DMS 273 (cell line): ENCODE measurements around the gene MYO9A.

Source experiments
- DNase-seq: peaks from one replicate; lab custom pipeline; 2025; ENCODE audit not compliant: unreplicated experiment; lab: John Stamatoyannopoulos, UW

MYO9A gene

GRCh38 chr15:71789616-71790015, 328.3 kb downstream of the MYO9A start:
- no peak for DNase-seq

DNA sequence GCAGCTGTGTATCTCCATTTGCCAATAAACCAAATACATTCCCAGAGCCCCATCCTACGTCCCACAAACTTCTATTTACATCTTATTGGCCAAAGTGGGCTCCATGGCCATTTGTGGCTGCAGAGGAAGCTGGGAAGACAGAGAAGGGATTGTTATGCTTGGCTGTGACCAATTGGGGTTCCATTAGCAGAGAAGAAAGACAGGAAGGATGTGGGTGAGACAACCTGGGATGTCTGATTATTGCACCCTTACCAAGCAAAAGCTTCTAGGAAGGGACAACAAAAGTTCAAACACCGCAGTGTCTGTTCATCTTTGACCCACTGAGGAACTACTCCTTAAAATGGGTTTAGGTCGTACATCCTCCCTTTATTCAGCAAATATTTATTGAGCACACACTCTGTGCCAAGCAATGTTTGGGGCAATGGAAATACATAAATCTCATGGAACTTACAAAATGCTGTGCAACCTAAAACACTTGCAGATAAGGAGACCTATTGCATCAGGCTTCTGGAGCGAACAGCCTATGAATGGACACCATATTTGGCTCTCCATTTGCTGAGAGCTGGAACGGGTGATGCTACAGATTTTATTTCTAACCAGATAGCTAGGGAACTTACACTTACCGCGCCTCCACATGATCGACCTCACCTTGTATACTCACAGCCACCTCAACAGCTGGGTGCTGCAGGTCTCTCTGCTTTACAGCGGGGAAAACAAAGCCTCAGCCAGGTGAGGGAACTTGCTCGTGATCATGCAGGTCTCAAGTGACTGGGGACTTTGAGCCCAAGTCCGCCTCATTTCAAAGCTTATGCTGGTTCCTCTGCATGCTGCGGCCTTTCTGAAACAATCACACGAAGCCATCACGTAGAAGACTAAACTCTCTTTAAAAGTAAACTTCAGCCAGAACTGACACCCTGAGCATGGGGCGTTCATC, 329.0 kb downstream of the MYO9A start:
- DNase-seq, result no peak

DNA sequence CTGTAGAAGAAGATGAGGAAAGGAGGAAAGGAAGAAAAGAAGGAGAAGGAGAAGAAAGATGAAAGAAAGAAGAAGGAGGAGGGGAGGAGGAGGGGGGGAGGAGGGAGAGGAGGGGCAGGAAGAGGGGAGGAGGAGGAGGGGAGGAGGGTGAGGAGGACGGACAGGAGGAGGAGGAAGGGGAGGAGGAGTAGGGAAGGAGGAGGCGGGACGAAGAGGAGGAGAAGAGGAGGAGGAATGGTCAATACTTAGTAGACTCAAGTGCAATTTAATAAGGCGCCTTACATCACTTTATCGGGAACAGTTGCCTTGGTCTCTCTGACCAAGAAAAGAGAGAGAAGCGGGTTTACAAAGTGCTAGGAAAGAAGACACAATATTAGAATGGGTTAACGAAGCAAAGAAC, 331.3 kb downstream of the MYO9A start:
- no peak for DNase-seq

- DNase-seq, result no peak
These were observed 332.0 kb downstream of the MYO9A start for GRCh38 chr15:71785996-71786395.

- DNase-seq, result peak; percentile 5
These were observed 333.2 kb downstream of the MYO9A start for GRCh38 chr15:71784719-71785118.

- no peak for DNase-seq
These were observed 335.4 kb downstream of the MYO9A start for GRCh38 chr15:71782422-71783165.

DNA sequence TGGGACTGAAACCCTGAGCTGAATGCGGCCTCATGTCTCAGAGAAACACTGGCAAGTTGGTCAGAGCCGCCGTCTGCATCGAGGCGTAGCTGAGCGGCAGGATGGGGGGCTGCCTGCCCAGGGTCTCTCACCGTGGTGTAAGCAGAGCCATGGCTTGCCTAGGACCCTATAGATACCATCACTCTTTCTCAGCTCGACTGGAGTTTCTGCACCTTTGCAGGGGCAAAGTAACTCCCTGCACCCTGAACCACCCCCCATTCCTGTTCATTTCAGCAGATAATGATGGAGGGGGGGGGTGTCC, 336.0 kb downstream of the MYO9A start:
- no peak for DNase-seq

GRCh38 chr15:71781179-71781964, 336.6 kb downstream of the MYO9A start:
- DNase-seq, result no peak

DNA sequence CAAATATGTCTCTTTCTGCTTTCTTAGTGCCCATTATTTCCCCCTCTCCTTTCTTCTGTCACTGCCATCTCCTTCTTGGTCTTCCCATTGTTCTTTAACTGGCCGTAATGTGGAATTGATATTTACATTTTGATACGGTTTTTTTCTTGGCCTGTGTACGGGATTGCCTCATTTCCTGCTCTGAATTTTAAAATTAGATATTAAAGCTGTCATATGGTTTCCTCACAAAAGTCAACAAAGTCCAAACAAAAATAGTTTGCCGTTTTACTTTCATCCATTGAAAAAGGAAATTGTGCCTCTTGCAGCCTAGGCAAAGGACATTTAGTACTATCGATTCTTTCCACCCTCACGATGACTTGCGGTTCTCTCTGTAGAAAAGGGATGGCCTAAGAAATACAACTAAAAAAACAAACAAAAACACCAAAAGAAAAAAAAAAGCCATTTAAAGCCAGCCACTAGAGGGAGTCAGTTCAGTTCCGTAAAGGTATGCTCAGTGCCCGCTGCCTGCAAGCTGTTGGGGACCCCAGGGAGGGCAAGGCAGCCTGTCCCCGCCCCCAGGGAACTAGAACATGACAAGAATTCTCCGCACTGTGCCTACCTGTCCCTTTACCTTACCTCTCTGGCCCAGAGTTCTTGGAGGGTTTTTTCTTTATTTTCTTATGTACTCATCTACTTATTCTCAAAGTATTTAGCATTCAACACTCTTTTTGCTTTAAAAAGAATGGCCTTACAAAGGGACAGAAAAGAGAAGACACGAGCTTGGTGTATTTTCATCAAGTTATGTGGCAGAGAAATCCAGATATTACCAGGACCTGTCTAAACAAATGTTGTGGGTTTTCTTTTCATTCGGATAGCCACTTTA, 337.6 kb downstream of the MYO9A start:
- peak; percentile 56 for DNase-seq

DNA sequence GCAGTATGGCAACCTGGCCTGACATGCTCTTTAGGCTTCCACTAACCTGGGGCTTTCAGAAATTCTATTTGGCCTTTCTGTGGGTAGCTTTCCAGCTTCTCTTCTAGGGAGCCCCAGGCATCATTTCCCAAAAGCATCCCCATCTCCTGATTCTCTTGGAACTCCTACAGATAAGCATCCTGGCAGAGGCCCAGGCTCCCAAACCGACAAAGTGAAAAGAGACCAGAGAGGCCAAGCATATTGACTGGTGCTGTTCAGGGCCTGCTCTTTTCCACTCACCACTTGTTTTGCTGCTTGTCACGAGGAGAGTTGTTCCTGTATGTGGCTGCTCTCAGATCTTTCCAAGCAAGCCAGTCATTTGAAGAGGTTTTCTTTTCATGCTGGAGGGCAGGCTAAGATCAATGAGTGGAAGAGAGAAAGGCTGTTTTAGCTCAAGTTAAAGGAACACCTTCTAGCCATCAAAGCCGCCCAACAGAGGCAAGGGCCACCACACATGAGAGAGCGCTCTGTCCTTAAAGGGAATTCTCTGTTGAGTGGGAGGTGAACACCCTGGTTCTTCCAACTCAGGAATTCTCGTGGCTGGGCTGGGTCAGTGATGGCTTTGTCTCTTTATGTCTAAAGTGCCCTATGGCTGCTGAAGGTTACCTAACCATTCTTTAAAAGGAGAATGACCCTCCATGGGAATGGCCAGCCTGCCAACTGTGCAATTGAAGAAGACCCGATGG, 338.7 kb downstream of the MYO9A start:
- no peak for DNase-seq

- peak; percentile 76 for DNase-seq
These were observed 340.6 kb downstream of the MYO9A start for GRCh38 chr15:71777216-71777943.

- no peak for DNase-seq
These were observed 341.6 kb downstream of the MYO9A start for GRCh38 chr15:71776304-71776703.

DNA sequence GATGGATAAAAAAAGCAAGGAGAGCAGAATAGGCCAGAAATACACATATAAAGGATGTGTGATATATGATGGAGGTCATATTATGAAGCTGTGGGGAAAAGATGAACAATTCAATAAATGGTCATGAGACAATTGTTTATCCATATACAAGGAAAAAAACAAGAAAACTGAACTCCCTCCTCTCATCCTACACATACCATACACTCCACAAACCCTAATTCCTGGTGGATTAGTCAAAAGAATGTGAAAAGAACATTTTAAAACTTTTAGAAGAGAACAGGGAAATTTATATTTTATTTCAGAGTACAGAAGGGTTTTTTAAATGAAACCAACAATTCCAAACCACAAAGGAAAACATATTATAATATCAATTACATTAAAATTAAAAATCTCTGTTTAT, 342.1 kb downstream of the MYO9A start:
- DNase-seq, result no peak

GRCh38 chr15:71773206-71773859, 344.6 kb downstream of the MYO9A start:
- no peak for DNase-seq
